ENCODE results near the gene MAGEC3. TPM values are rescaled to one million over a fixed set of nuclear protein-coding genes. Genes with fewer than 3 reads are reported as not detected.

MAGEC3 gene
- not detected for total RNA-seq
- not detected for total RNA-seq (2013)
- 0 to 0.06 (median 0) reads per million in 29 experiments for total RNA-seq

GRCh38 chrX:141838016-141838415, at the start of gene MAGEC3:
MAGEC3 (plus strand) TSS chrX:141838316; CDS start chrX:141838316, 0 bp downstream.
- no CpG with 5 or more reads among the region's 2 CpGs for WGBS (ENCODE audit: insufficient coverage)

DNA sequence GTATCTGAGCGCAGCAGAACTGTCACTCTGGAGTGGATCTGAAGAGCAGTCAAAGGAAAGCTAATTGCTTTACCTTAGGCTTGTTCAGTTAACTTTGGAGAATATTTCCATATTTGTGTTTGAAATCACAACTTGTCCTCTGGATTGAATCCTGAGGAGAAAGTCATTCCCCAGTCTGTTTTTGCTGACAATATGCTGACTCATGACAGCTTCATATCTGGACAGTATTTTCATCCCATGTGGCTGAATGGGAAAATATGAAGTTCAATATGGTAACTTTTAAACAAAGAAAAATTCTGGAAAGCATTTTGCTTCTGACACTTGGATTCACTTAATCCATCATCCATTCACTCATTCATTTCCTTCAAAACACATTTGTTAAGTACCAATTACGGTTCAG, 46.3 kb upstream of the MAGEC3 start:
- H3K9me3 ChIP-seq, result no peaks in the 10 kb centered on the region
- no peak overlapping the region for H3K27ac Mint-ChIP-seq
- CTCF ChIA-PET, result no interaction called here
- no peaks in the 10 kb centered on the region for H3K27me3 Mint-ChIP-seq
- no peaks in the 10 kb centered on the region for H3K27me3 ChIP-seq (replicated peaks in 1 of 2; ENCODE audit: control insufficient read depth in 2 of 2, extremely low read depth in 1 of 2, insufficient read depth in 2 of 2, low read length in 1 of 2)
- H3K4me1 Mint-ChIP-seq, result no peaks in the 10 kb centered on the region
- no peak overlapping the region for H3K27ac ChIP-seq (ENCODE audit: low read length)
- H3K4me3 ChIP-seq (ENCODE audit: control insufficient read depth in 1 of 2, extremely low read depth in 1 of 2, low read length in 1 of 2), result no peak overlapping the region
- H3K9me3 Mint-ChIP-seq, result no peaks in the 10 kb centered on the region
- POLR2A ChIA-PET, result no interaction called here
- ATAC-seq (replicated peaks in 1 of 4), result no peak
- H3K36me3 Mint-ChIP-seq, result no peaks in the 10 kb centered on the region
- no peak overlapping the region for H3K4me3 Mint-ChIP-seq
- no CpG with 5 or more reads among the region's 2 CpGs for WGBS (ENCODE audit: insufficient coverage)
- no peaks in the 10 kb centered on the region for H3K4me1 ChIP-seq (ENCODE audit: control insufficient read depth in 1 of 2, extremely low read depth in 1 of 2, insufficient read depth in 2 of 2, low read length in 2 of 2)
- no peaks in the 10 kb centered on the region for H3K36me3 ChIP-seq (ENCODE audit: control insufficient read depth in 2 of 2, extremely low read depth in 1 of 2, insufficient read depth in 1 of 2, low read length in 1 of 2)
- DNase-seq, result no peak

More at GRCh38 chrX:141838016-141838415, at the start of gene MAGEC3:
- Mint-ChIP-seq H3K4me3 (no peak within 1 kb of the TSS), H3K27me3 (peaks cover 0 to 5% of the 10 kb centered on the region in 2 donors), H3K4me1 (no peaks in the 10 kb centered on the region), H3K36me3 (no peaks in the 10 kb centered on the region), H3K27ac (no peak within 1 kb of the TSS), H3K9me3 (peaks cover 0 to 4% (median 0%) of the 10 kb centered on the region in 3 donors)
- Histone ChIP-seq H3K36me3 (ENCODE audit: control insufficient read depth in 2 of 2, extremely low read depth in 1 of 2, insufficient read depth in 1 of 2, low read length in 1 of 2) (no peaks in the 10 kb centered on the region), H3K4me1 (ENCODE audit: control insufficient read depth in 1 of 2, extremely low read depth in 1 of 2, insufficient read depth in 2 of 2, low read length in 2 of 2) (no peaks in the 10 kb centered on the region), H3K27ac (ENCODE audit: low read length) (no peak within 1 kb of the TSS), H3K9me3 (no peaks in the 10 kb centered on the region), H3K27me3 (replicated peaks in 1 of 2; ENCODE audit: control insufficient read depth in 2 of 2, extremely low read depth in 1 of 2, insufficient read depth in 2 of 2, low read length in 1 of 2) (no peaks in the 10 kb centered on the region), H3K4me3 (ENCODE audit: control insufficient read depth in 1 of 2, extremely low read depth in 1 of 2, low read length in 1 of 2) (no peak within 1 kb of the TSS)
- CTCF ChIA-PET, result no interaction called here
- ATAC-seq (replicated peaks in 1 of 4) (no peak), DNase-seq (no peak)
- POLR2A ChIA-PET, result no interaction called here

GRCh38 chrX:141811438-141811837, 26.7 kb upstream of the MAGEC3 start:
- no peak overlapping the region for H3K27ac ChIP-seq (ENCODE audit: low read length)
- peaks cover 0 to 8% of the 10 kb centered on the region in 2 donors for H3K27me3 Mint-ChIP-seq
- DNase-seq (no peak), ATAC-seq (replicated peaks in 1 of 4) (no peak)
- H3K36me3 Mint-ChIP-seq, result no peaks in the 10 kb centered on the region
- no peaks in the 10 kb centered on the region for H3K4me1 ChIP-seq (ENCODE audit: control insufficient read depth in 1 of 2, extremely low read depth in 1 of 2, insufficient read depth in 2 of 2, low read length in 2 of 2)
- no peak overlapping the region for H3K4me3 ChIP-seq (ENCODE audit: control insufficient read depth in 1 of 2, extremely low read depth in 1 of 2, low read length in 1 of 2)
- H3K4me3 Mint-ChIP-seq, result no peak overlapping the region
- POLR2A ChIA-PET, result no interaction called here
- WGBS (ENCODE audit: insufficient coverage), result no CpG with 5 or more reads among the region's 1 CpG
- no peak overlapping the region for H3K27ac Mint-ChIP-seq
- no peaks in the 10 kb centered on the region for H3K4me1 Mint-ChIP-seq
- H3K27me3 ChIP-seq (replicated peaks in 1 of 2; ENCODE audit: control insufficient read depth in 2 of 2, extremely low read depth in 1 of 2, insufficient read depth in 2 of 2, low read length in 1 of 2), result no peaks in the 10 kb centered on the region
- no peaks in the 10 kb centered on the region for H3K9me3 ChIP-seq
- H3K36me3 ChIP-seq (ENCODE audit: control insufficient read depth in 2 of 2, extremely low read depth in 1 of 2, insufficient read depth in 1 of 2, low read length in 1 of 2), result no peaks in the 10 kb centered on the region
- CTCF ChIA-PET, result no interaction called here
- H3K9me3 Mint-ChIP-seq, result peaks cover 0 to 3% (median 0%) of the 10 kb centered on the region in 3 donors

GRCh38 chrX:141814213-141814857, 23.8 kb upstream of the MAGEC3 start:
- H3K36me3 ChIP-seq (ENCODE audit: control insufficient read depth in 2 of 2, extremely low read depth in 1 of 2, insufficient read depth in 1 of 2, low read length in 1 of 2), result no peaks in the 10 kb centered on the region
- no peaks in the 10 kb centered on the region for H3K9me3 ChIP-seq
- no peak overlapping the region for H3K4me3 Mint-ChIP-seq
- no peaks in the 10 kb centered on the region for H3K4me1 ChIP-seq (ENCODE audit: control insufficient read depth in 1 of 2, extremely low read depth in 1 of 2, insufficient read depth in 2 of 2, low read length in 2 of 2)
- H3K4me1 Mint-ChIP-seq, result no peaks in the 10 kb centered on the region
- DNase-seq (no peak), ATAC-seq (replicated peaks in 1 of 4) (no peak)
- peaks cover 0 to 7% of the 10 kb centered on the region in 2 donors for H3K27me3 Mint-ChIP-seq
- H3K27me3 ChIP-seq (replicated peaks in 1 of 2; ENCODE audit: control insufficient read depth in 2 of 2, extremely low read depth in 1 of 2, insufficient read depth in 2 of 2, low read length in 1 of 2), result no peaks in the 10 kb centered on the region
- CTCF ChIA-PET, result no interaction called here
- no peaks in the 10 kb centered on the region for H3K9me3 Mint-ChIP-seq
- WGBS (ENCODE audit: insufficient coverage), result no CpG with 5 or more reads among the region's 2 CpGs
- H3K36me3 Mint-ChIP-seq, result no peaks in the 10 kb centered on the region
- POLR2A ChIA-PET, result no interaction called here
- no peak overlapping the region for H3K27ac ChIP-seq (ENCODE audit: low read length)
- H3K27ac Mint-ChIP-seq, result no peak overlapping the region
- no peak overlapping the region for H3K4me3 ChIP-seq (ENCODE audit: control insufficient read depth in 1 of 2, extremely low read depth in 1 of 2, low read length in 1 of 2)

DNA sequence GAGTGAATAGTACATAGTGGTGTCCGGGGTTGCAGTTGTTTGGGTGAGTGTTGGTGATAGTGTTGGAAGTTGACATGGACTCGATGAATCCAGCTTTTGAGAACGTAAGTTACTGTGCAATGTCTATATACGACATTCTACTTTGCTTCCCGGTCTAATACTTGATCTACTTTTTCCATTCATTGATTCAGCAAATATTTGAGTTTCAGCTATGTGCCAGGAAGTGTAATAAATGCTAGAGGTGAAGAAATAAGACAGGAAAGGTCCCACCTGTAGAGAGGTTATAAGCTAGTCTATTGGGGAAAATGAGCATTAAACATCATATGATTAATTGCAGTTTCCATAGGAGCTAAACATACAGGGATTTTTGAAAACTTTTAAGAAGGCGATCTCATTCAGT, 22.2 kb upstream of the MAGEC3 start:
- ATAC-seq (replicated peaks in 1 of 4) (no peak), DNase-seq (no peak)
- peaks cover 0 to 7% of the 10 kb centered on the region in 2 donors for H3K27me3 Mint-ChIP-seq
- H3K4me3 ChIP-seq (ENCODE audit: control insufficient read depth in 1 of 2, extremely low read depth in 1 of 2, low read length in 1 of 2), result no peak overlapping the region
- no peaks in the 10 kb centered on the region for H3K9me3 ChIP-seq
- CTCF ChIA-PET, result interaction anchor here in 1 of 2 donors (0.7 kb wide), 1 partner anchor 33 kb away, joined by 3 read pairs; no protein-coding TSS in a partner anchor
- H3K9me3 Mint-ChIP-seq, result no peaks in the 10 kb centered on the region
- no peaks in the 10 kb centered on the region for H3K27me3 ChIP-seq (replicated peaks in 1 of 2; ENCODE audit: control insufficient read depth in 2 of 2, extremely low read depth in 1 of 2, insufficient read depth in 2 of 2, low read length in 1 of 2)
- POLR2A ChIA-PET, result no interaction called here
- H3K36me3 ChIP-seq (ENCODE audit: control insufficient read depth in 2 of 2, extremely low read depth in 1 of 2, insufficient read depth in 1 of 2, low read length in 1 of 2), result no peaks in the 10 kb centered on the region
- H3K4me1 ChIP-seq (ENCODE audit: control insufficient read depth in 1 of 2, extremely low read depth in 1 of 2, insufficient read depth in 2 of 2, low read length in 2 of 2), result no peaks in the 10 kb centered on the region
- WGBS (ENCODE audit: insufficient coverage), result 100% methylated on average over 1 of the region's 6 CpGs
- no peaks in the 10 kb centered on the region for H3K4me1 Mint-ChIP-seq
- H3K27ac Mint-ChIP-seq, result no peak overlapping the region
- H3K36me3 Mint-ChIP-seq, result no peaks in the 10 kb centered on the region
- no peak overlapping the region for H3K27ac ChIP-seq (ENCODE audit: low read length)
- H3K4me3 Mint-ChIP-seq, result no peak overlapping the region

DNA sequence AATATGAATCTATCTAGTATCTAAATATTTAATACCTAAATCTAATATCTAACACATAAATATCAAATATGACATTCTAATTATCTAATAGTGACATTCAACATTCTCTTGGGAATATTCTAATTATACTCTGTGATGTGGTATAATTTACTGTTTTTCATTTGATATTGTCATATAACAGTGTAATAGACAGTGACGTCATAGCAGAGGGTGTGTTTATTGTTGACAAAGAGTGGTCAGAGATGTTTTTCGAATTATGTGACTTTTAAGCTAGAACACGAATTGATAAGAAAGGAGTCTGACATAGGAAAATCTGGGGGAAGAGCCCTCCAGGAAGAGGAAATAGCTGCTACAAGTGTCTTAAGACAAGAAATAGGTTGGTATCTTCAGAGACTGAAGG, 5.9 kb upstream of the MAGEC3 start:
- WGBS (ENCODE audit: insufficient coverage), result 56% methylated on average over 3 of the region's 3 CpGs
- H3K27me3 Mint-ChIP-seq, result peaks cover 0 to 5% of the 10 kb centered on the region in 2 donors
- H3K27me3 ChIP-seq (replicated peaks in 1 of 2; ENCODE audit: control insufficient read depth in 2 of 2, extremely low read depth in 1 of 2, insufficient read depth in 2 of 2, low read length in 1 of 2), result no peaks in the 10 kb centered on the region

More for the DNA sequence above, 5.9 kb upstream of the MAGEC3 start:
- Mint-ChIP-seq H3K4me3 (no peak overlapping the region), H3K4me1 (no peaks in the 10 kb centered on the region), H3K27ac (no peak overlapping the region), H3K9me3 (peaks cover 0 to 6% (median 4%) of the 10 kb centered on the region in 3 donors), H3K36me3 (no peaks in the 10 kb centered on the region)
- no peak for DNase-seq
- Histone ChIP-seq H3K4me1 (ENCODE audit: control insufficient read depth in 1 of 2, extremely low read depth in 1 of 2, insufficient read depth in 2 of 2, low read length in 2 of 2) (no peaks in the 10 kb centered on the region), H3K9me3 (no peaks in the 10 kb centered on the region), H3K4me3 (ENCODE audit: control insufficient read depth in 1 of 2, extremely low read depth in 1 of 2, low read length in 1 of 2) (no peak overlapping the region), H3K36me3 (ENCODE audit: control insufficient read depth in 2 of 2, extremely low read depth in 1 of 2, insufficient read depth in 1 of 2, low read length in 1 of 2) (no peaks in the 10 kb centered on the region), H3K27ac (ENCODE audit: low read length) (no peak overlapping the region)
- no peak for ATAC-seq (replicated peaks in 1 of 4)
- CTCF ChIA-PET, result no interaction called here
- POLR2A ChIA-PET, result no interaction called here

All from T-cell (primary cell).